SH-SY5Y (cell line): ENCODE results near the gene AFF3.

Experiments used
- GATA2 ChIP-seq: IDR thresholded peaks from 2 replicates; pipeline ENCODE4 v1.6.1; 2011; ENCODE audit warnings: mild to moderate bottlenecking, low read depth, low read length
- GATA3 ChIP-seq: IDR thresholded peaks from 2 replicates; pipeline ENCODE4 v1.6.1; 2011; ENCODE audit warnings: low read depth, mild to moderate bottlenecking, low read length, moderate library complexity

The AFF3 gene

DNA sequence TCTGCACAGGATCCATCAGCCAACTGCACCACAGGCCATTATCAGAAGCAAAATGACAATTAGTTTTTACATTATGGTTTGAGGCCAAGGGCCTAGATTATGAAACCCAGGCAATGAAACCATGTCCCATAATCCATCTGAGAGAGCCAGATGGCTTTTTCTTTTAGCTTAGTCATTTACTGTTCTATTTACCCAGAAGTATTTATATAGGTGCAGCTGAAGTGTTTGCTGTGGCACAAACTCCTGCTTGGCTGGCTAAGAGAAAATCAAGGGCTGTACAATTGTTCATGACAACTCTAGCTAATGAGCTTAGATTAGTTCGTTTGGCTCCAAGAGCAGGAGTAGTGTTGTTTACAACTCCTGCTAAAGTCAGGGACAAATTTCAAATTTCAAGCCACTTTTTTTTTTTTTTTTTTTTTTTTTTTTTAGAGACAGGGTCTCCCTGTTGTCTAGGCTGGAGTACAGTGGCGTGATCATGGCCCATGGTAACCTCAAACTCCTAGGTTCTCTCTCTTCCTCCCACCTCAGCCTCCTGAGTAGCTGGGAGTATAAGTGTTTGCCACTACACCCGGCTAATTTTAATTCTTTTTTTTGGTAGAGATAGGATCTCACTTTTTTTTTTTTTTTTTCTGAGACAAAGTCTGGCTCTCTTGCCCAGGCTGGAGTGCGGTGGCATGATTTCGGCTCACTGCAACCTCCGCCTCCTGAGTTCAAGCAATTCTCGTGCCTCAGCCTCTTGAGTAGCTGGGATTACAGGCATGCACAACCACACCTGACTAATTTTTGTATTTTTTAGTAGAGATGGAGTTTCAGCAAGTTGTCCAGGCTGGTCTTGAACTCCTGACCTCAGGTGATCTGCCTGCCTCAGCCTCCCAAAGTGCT lies 634.2 kb downstream of the AFF3 start:
- TF ChIP-seq GATA2, result no peak
- TF ChIP-seq GATA3, result no peak

DNA sequence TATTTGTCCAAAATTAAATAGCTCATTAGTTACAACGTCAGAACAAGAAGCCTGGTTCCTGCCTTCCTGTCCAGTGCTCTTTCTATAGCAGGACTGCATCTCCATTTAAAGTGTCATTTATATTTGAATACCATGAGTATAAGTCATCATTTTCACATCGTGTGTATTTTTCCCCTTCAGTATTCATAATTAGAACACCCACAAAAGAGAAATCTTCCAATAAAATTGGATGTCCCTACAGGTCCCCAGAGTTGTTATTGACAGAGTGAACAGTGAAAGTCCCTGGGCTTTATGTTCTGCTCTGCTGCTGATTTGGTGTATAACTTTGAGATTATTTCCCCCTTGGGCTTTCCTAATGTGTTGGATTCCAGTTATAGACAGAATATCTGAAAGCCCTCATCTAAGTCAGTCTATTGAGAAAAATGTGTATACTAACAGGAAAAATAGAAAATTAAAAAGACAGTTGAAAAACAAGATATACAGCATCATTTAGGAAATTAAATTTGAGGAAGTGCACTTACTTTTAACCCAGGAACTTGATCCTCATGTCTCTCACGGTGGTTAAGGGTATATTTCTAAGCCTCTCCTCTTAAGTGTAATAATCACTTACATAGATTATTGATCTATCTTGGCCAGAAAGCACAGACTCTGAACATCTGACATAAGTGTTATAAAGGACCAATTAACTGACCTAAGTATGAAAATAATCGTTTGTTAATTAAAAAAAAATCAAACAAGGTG lies 637.4 kb downstream of the AFF3 start:
- TF ChIP-seq GATA2, result no peak
- no peak for TF ChIP-seq GATA3

DNA sequence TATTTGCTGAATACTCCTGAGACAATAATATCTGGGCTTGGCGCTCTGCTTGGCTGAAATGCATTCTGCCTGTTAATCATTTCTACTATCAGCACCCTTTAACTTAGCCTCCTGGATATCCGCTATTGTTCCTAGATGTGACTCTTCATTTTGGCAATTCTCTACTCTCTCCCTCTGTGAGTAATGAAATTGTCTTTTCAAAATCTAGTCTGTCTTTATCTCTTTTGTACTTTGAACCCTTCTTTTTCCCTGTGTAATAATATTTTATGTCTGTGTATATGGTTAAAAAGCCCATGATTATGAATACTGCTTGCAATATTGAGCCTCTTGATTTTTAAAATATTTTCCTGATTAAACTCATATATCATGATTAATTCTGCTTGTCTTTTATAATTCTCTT lies 646.4 kb downstream of the AFF3 start:
- TF ChIP-seq GATA2 (no peak), GATA3 (no peak)
